Bronchial epithelial cell (primary cell): Measurements from ENCODE around the gene XPR1. TPM values are rescaled to one million over a fixed set of nuclear protein-coding genes. Genes with fewer than 3 reads are reported as not detected.
"Not testable (repeated sequence)": the region's sequence is repeated elsewhere in the genome, so short reads cannot be mapped to it uniquely, and the experiment has no call there.

Experiments used
- DNase-seq: peaks from one replicate; pipeline ENCODE4 v3.0.0-alpha.2; 2010; ENCODE audit warnings: low read depth
- FAIRE-seq: peaks from 2 replicates; lab custom pipeline; 2011; peaks lifted over from hg19 to GRCh38; lab: Jason Lieb, UNC
- H3K27me3 ChIP-seq: 2 replicates; pipeline ENCODE4 v1.5.1; 2011; ENCODE audit warnings: low read length; ENCODE audit not compliant: control insufficient read depth, insufficient read depth
- H3K36me3 ChIP-seq: 2 replicates; pipeline ENCODE4 v1.5.1; 2011; ENCODE audit warnings: low read length; ENCODE audit not compliant: control insufficient read depth, insufficient read depth
- H3K4me3 ChIP-seq: 2 replicates; pipeline ENCODE4 v1.5.1; 2011; ENCODE audit warnings: mild to moderate bottlenecking, low read depth, low read length, control low read depth
- CTCF ChIP-seq: IDR thresholded peaks from 2 replicates; pipeline ENCODE4 v1.5.1; 2011; ENCODE audit warnings: mild to moderate bottlenecking, moderate library complexity, low read length, control low read depth, inconsistent platforms; ENCODE audit not compliant: insufficient read depth, severe bottlenecking
- total RNA-seq: library from RNA; depleted of rRNA; stranded (reverse); fragments of >200 nt; gene quantifications from 2 replicates; pipeline ENCODE4 v1.2.1, GENCODE V29; 2014

XPR1 gene
- total RNA-seq, 1 donor from 2014 or later = 35.0 TPM

GRCh38 chr1:180641662-180642061, 9.8 kb downstream of the XPR1 start:
- H3K4me3 ChIP-seq = no peak overlapping the region
- peaks cover 1% of the 10 kb centered on the region for H3K36me3 ChIP-seq
- H3K27me3 ChIP-seq = no peaks in the 10 kb centered on the region
- DNase-seq (no peak), FAIRE-seq (no peak)
- TF ChIP-seq CTCF = no peak

- H3K4me3 ChIP-seq = no peak overlapping the region
- peaks cover 2% of the 10 kb centered on the region for H3K36me3 ChIP-seq
- no peak for DNase-seq
- no peak for TF ChIP-seq CTCF
- no peak for FAIRE-seq
- H3K27me3 ChIP-seq = no peaks in the 10 kb centered on the region
Observed at GRCh38 chr1:180642781-180643180, 11.0 kb downstream of the XPR1 start.

GRCh38 chr1:180643693-180644092, 11.9 kb downstream of the XPR1 start:
- Histone ChIP-seq H3K27me3 (no peaks in the 10 kb centered on the region), H3K4me3 (no peak overlapping the region), H3K36me3 (peaks cover 1% of the 10 kb centered on the region)
- no peak for TF ChIP-seq CTCF
- FAIRE-seq = no peak
- DNase-seq = no peak

- Histone ChIP-seq H3K4me3 (no peak overlapping the region), H3K27me3 (no peaks in the 10 kb centered on the region), H3K36me3 (peaks cover 1% of the 10 kb centered on the region)
- TF ChIP-seq CTCF = no peak
- no peak for FAIRE-seq
- DNase-seq = no peak
Observed at GRCh38 chr1:180644526-180645192, 12.8 kb downstream of the XPR1 start.

- not testable (repeated sequence) for H3K4me3 ChIP-seq, FAIRE-seq, DNase-seq, H3K27me3 ChIP-seq, H3K36me3 ChIP-seq
Observed at GRCh38 chr1:180645261-180645660, 13.4 kb downstream of the XPR1 start.

GRCh38 chr1:180646093-180646492, 14.3 kb downstream of the XPR1 start:
- Histone ChIP-seq H3K4me3 (no peak overlapping the region), H3K27me3 (no peaks in the 10 kb centered on the region), H3K36me3 (peaks cover 1% of the 10 kb centered on the region)
- no peak for TF ChIP-seq CTCF
- DNase-seq (no peak), FAIRE-seq (no peak)
